ENCODE data around the gene TARS2. TPM values are rescaled to one million over a fixed set of nuclear protein-coding genes. Genes with fewer than 3 reads are reported as not detected.

TARS2 gene
- total RNA-seq, 3 donors from 2014 or later: 15.9 to 20.2 (median 20.0) TPM

DNA sequence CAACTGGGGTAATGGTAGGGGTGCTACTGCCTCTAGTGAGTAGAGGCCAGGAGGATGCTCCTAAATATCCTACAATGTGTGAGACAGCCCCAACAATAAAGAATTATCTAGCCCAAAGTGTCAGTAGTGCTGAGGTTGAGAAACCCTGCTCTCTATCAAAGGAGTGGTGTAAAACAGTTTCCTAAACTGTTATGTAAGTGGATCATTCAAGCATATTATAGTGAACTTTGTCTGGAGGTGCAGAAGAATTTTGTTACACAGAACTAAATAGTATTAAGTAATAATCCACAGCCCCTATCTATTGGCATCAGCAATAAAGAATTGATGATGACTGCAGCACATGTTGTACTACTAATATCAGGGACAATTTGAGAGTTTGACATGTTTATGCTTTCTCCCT, 20.3 kb upstream of the TARS2 start:
- ATAC-seq (no peak), DNase-seq (no peak)
- Histone ChIP-seq H3K4me3 (no peak overlapping the region), H3K4me1 (ENCODE audit: low read depth) (no peaks in the 10 kb centered on the region), H3K9me3 (no peaks in the 10 kb centered on the region), H3K36me3 (ENCODE audit: low read depth) (no peaks in the 10 kb centered on the region)
- TF ChIP-seq, protein P1, sequence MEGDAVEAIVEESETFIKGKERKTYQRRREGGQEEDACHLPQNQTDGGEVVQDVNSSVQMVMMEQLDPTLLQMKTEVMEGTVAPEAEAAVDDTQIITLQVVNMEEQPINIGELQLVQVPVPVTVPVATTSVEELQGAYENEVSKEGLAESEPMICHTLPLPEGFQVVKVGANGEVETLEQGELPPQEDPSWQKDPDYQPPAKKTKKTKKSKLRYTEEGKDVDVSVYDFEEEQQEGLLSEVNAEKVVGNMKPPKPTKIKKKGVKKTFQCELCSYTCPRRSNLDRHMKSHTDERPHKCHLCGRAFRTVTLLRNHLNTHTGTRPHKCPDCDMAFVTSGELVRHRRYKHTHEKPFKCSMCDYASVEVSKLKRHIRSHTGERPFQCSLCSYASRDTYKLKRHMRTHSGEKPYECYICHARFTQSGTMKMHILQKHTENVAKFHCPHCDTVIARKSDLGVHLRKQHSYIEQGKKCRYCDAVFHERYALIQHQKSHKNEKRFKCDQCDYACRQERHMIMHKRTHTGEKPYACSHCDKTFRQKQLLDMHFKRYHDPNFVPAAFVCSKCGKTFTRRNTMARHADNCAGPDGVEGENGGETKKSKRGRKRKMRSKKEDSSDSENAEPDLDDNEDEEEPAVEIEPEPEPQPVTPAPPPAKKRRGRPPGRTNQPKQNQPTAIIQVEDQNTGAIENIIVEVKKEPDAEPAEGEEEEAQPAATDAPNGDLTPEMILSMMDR (IDR thresholded peaks at IDR 0.05): no peak
- intact Hi-C loops (cut with DNase I, micrococcal nuclease): no loop called here

DNA sequence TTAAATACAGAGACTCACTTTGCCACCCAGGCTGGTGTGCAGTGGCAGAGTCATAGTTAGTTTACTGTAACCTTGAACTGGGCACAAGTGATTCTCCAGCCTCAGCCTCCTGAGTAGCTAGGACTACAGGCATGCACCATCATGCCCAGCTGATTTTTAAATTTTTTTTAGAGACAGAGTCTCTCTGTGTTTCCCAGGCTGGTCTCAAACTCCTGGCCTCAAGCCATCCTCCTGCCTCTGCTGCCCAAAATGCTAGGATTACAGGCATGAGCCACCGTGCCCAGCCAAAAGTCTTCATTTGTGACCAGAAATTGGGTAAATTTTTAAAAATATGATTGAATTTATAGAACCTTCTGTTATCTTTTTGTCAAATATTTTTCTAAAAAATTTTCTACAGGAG, 17.9 kb upstream of the TARS2 start:
- H3K9me3 ChIP-seq: no peaks in the 10 kb centered on the region
- ATAC-seq (no peak), DNase-seq (no peak)
- intact Hi-C loops (cut with DNase I, micrococcal nuclease): no loop called here
- H3K36me3 ChIP-seq (ENCODE audit: low read depth): no peaks in the 10 kb centered on the region
- no peaks in the 10 kb centered on the region for H3K4me1 ChIP-seq (ENCODE audit: low read depth)
- no peak overlapping the region for H3K4me3 ChIP-seq
- TF ChIP-seq, protein P1 (IDR thresholded peaks at IDR 0.05): no peak

DNA sequence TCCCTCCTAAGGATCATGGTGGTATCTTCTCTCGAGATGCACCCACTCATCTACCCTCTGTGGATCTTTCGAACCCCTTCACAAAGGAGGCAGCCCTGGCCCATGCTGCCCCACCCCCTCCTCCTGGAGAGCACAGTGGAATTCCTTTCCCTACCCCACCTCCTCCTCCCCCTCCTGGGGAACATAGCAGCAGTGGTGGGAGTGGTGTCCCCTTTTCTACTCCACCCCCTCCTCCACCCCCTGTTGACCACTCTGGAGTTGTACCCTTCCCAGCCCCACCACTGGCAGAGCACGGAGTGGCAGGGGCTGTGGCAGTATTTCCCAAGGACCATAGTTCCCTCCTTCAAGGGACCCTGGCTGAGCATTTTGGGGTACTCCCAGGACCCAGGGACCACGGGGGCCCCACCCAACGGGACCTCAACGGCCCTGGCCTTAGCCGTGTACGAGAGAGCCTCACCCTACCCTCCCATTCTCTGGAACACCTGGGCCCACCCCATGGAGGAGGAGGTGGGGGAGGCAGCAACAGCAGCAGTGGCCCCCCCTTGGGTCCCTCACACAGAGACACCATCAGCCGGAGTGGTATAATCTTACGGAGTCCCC, 14.5 kb upstream of the TARS2 start:
- TF ChIP-seq, protein P1 (IDR thresholded peaks at IDR 0.05): no peak
- H3K4me1 ChIP-seq (ENCODE audit: low read depth): peaks cover 3% of the 10 kb centered on the region
- intact Hi-C loops (cut with DNase I, micrococcal nuclease): no loop called here
- DNase-seq: no peak
- H3K4me3 ChIP-seq: no peak overlapping the region
- no peaks in the 10 kb centered on the region for H3K36me3 ChIP-seq (ENCODE audit: low read depth)
- no peaks in the 10 kb centered on the region for H3K9me3 ChIP-seq
- no peak for ATAC-seq

DNA sequence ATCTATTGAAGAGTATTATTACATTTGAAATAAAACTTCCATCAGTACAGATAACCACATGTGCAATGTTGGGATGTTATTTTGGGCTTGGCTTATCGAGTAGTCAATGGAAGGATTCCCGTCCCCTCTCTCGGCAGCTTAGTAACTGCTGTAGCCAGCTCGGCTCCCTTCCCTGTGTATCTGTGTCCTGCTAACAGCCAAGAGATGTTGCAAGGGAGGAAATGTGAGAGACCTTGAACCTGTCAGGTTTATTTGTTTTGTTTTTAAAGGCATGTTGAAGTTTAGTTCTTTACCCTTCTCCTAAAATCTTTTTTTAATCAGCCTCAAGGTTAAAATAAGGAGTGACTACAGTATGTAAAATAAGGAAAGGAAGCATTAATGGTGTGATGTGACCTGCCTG, 13.6 kb upstream of the TARS2 start:
- TF ChIP-seq, protein P1 (IDR thresholded peaks at IDR 0.05): no peak
- intact Hi-C loops (cut with DNase I, micrococcal nuclease): no loop called here
- H3K36me3 ChIP-seq (ENCODE audit: low read depth): no peaks in the 10 kb centered on the region
- no peak for ATAC-seq
- DNase-seq: no peak
- peaks cover 7% of the 10 kb centered on the region for H3K4me1 ChIP-seq (ENCODE audit: low read depth)
- no peaks in the 10 kb centered on the region for H3K9me3 ChIP-seq
- no peak overlapping the region for H3K4me3 ChIP-seq

DNA sequence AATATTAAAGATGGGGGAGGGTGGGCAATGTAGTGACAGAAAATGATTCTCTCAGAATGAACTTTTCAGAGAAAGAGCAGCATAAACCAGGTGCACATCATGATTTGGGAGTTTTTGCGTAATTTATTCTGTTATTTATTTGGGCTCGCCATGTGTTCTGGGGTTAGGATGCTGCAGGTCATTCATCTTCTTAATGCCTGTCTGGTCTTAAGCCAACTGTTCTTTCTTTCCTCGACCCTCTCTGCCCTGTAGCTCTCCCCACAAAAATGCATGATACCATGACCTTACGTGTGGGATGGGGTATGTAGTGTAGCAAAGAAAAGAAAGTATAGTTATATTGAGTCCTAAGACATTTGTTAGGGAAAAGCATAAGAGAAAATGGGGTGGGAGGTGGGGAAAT, 12.3 kb upstream of the TARS2 start:
- H3K9me3 ChIP-seq: no peaks in the 10 kb centered on the region
- intact Hi-C loops (cut with DNase I, micrococcal nuclease): no loop called here
- H3K4me1 ChIP-seq (ENCODE audit: low read depth): peaks cover 7% of the 10 kb centered on the region
- DNase-seq: no peak
- H3K36me3 ChIP-seq (ENCODE audit: low read depth): no peaks in the 10 kb centered on the region
- no peak for ATAC-seq
- no peak overlapping the region for H3K4me3 ChIP-seq
- TF ChIP-seq, protein P1 (IDR thresholded peaks at IDR 0.05): no peak

DNA sequence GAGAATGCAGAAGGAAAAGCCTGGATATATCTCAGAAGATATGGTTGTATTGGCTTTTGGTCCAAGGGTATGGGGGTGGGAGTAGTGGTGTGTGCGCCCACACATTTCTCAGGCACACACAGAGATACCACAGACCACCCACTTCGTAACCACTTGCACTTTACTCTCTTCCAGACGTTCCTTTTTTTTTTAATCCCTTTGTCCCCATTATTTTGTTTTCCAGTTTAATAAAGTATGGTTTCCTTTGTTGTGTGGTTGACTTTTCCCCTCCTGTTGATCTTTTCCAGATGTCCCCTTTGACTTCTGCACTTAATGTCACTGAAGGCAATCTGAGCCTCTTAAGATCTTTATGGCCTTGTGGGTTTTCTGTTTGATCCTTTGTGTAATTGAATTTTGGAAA, 10.5 kb upstream of the TARS2 start:
- Histone ChIP-seq H3K4me3 (no peak overlapping the region), H3K9me3 (no peaks in the 10 kb centered on the region), H3K36me3 (ENCODE audit: low read depth) (no peaks in the 10 kb centered on the region), H3K4me1 (ENCODE audit: low read depth) (peaks cover 7% of the 10 kb centered on the region)
- intact Hi-C loops (cut with DNase I, micrococcal nuclease): no loop called here
- TF ChIP-seq, protein P1 (IDR thresholded peaks at IDR 0.05): no peak
- DNase-seq: no peak
- no peak for ATAC-seq

All from mucosa of descending colon (tissue), 3 donors.